Nephron (organoid): ENCODE data around the gene RAB43.
A peak's percentile ranks its signal among the peaks of the same experiment; 100 is the strongest.

ENCODE experiments used
- H3K27ac Mint-ChIP-seq, 3 experiments: 2 replicates each; pipeline ENCODE4 v1.8.0; 2020; ENCODE audit warnings: mixed read lengths in 3 of 3, mild to moderate bottlenecking in 2 of 3, moderate library complexity in 1 of 3
- H3K27me3 Mint-ChIP-seq: 2 replicates; pipeline ENCODE4 v1.8.0; 2021; ENCODE audit warnings: low read depth, mild to moderate bottlenecking, moderate library complexity, mixed read lengths
- H3K36me3 Mint-ChIP-seq: 2 replicates; pipeline ENCODE4 v1.8.0; 2020; ENCODE audit warnings: low read depth, mixed read lengths
- H3K4me1 Mint-ChIP-seq: 2 replicates; pipeline ENCODE4 v1.8.0; 2020; ENCODE audit warnings: mixed read lengths
- H3K4me3 Mint-ChIP-seq, 3 experiments: 2 replicates each; pipeline ENCODE4 v1.8.0; 2020; ENCODE audit warnings: mild to moderate bottlenecking in 3 of 3, mixed read lengths in 3 of 3, moderate library complexity in 2 of 3
- H3K9me3 Mint-ChIP-seq: 2 replicates; pipeline ENCODE4 v1.8.0; 2020; ENCODE audit warnings: mixed read lengths
- TF ChIP-seq, protein P1 (sequence below), 3 experiments: fragments of 200-600 bp; sonication (generic); IDR thresholded peaks; one replicate each; pipeline ENCODE4 v1.5.0; 2021; ENCODE audit warnings: antibody characterized with exemption in 3 of 3; ENCODE audit not compliant: unreplicated experiment in 3 of 3

Gene RAB43

DNA sequence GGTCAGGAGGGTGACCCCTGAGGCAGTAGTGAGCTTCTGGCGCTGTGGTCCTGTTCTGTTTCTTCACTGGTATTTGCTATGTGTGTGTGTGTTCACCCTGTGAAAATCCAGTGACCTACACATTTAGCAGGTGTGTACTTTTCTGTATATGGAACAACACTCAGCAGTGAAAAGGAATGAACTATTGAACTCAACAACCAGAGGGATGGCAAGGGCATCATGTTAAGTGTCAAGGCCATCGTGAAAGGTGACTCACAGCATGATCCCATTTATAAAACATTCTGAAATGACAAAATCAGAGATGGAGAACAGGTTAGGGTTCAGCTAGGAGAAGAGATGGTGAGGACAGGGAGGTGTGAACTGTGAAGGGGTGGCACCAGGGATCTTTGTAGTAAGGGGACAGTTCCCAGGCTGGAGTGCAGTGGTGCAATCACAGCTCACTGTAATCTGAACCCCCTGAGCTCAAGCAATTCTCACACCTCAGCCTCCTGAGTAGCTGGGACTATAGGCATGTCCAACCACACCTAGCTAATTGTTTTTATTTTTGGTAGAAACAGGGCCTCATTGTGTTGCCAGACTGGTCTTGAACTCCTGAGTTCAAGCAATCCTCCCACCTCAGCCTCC lies 10.0 kb upstream of the RAB43 start:
- Mint-ChIP-seq H3K4me3 (no peak overlapping the region), H3K27me3 (no peaks in the 10 kb centered on the region), H3K36me3 (peaks cover 48% of the 10 kb centered on the region), H3K9me3 (no peaks in the 10 kb centered on the region), H3K4me1 (no peaks in the 10 kb centered on the region), H3K27ac (no peak overlapping the region)
- TF ChIP-seq, protein P1, sequence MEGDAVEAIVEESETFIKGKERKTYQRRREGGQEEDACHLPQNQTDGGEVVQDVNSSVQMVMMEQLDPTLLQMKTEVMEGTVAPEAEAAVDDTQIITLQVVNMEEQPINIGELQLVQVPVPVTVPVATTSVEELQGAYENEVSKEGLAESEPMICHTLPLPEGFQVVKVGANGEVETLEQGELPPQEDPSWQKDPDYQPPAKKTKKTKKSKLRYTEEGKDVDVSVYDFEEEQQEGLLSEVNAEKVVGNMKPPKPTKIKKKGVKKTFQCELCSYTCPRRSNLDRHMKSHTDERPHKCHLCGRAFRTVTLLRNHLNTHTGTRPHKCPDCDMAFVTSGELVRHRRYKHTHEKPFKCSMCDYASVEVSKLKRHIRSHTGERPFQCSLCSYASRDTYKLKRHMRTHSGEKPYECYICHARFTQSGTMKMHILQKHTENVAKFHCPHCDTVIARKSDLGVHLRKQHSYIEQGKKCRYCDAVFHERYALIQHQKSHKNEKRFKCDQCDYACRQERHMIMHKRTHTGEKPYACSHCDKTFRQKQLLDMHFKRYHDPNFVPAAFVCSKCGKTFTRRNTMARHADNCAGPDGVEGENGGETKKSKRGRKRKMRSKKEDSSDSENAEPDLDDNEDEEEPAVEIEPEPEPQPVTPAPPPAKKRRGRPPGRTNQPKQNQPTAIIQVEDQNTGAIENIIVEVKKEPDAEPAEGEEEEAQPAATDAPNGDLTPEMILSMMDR (IDR thresholded peaks at IDR 0.05; ENCODE audit: unreplicated experiment in 3 of 3), result no peak

DNA sequence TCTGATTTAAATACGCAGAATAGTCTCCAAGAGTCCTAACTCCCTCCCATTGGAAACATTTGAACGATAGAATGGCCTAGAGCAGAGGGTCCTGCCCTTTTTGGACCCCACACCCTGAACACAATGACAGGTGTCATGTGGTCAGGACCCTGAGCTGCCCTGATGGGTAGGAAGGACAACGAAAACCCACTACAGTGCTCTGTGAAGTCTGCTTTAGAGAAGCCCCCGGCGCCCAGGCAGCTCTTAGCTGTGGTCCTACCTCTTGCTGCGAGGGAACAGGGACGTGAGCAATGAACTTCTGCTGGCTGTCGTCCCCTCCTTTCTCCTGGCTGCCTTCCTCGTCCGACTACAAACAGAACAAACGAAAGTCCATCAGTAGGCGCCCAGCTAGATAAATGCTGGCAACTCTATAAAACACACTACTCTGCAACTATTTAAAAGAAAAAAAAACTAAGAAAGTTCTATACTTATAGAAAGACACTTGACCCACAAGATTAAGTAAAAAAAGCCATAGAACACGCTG lies 8.7 kb upstream of the RAB43 start:
- Mint-ChIP-seq H3K27ac (no peak overlapping the region), H3K4me3 (no peak overlapping the region), H3K4me1 (no peaks in the 10 kb centered on the region), H3K36me3 (peaks cover 48% of the 10 kb centered on the region), H3K9me3 (no peaks in the 10 kb centered on the region), H3K27me3 (no peaks in the 10 kb centered on the region)
- TF ChIP-seq, protein P1 (IDR thresholded peaks at IDR 0.05; ENCODE audit: unreplicated experiment in 3 of 3), result no peak

DNA sequence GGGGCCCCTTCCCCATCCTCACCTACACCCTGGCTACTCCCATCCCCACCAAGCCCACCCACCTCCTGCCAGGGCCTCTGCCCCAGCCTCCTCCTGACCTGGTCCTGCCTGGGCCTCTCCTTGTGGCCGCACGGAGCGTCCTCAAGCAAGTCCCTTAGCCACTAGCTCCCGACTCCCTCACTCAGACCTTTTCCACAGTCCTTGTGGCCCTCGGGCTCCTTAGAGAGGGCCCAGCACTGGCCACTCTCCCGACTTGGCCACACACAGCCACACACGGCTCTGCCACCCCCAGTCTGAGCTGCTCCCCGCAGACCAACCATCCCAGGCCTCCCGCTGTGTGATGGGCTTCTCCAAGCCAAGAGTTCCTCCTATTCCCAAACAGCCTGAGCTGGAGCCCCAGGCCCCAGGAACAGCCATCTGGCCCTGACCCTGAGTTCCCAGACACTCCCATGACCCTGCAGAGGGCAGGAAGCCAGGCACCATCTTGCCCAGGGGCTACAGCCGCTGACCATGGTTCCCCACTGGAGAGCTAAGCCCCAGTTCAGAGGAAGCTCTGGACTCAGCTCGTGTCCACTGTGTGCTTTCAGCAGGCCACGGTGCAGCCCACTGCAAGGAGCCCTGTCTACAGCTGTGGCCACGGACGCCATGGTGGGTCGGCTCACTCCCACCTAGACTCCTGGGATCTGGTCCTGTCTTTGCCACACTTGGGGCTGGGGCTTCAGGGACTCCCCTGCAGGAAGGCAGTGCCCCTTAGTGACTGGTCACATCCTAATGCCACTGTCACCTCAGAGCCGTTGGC lies 7.0 kb upstream of the RAB43 start:
- Mint-ChIP-seq H3K4me1 (no peaks in the 10 kb centered on the region), H3K27me3 (no peaks in the 10 kb centered on the region), H3K9me3 (no peaks in the 10 kb centered on the region), H3K36me3 (peaks cover 37% of the 10 kb centered on the region), H3K4me3 (no peak overlapping the region), H3K27ac (no peak overlapping the region)
- TF ChIP-seq, protein P1 (IDR thresholded peaks at IDR 0.05; ENCODE audit: unreplicated experiment in 3 of 3), result no peak

DNA sequence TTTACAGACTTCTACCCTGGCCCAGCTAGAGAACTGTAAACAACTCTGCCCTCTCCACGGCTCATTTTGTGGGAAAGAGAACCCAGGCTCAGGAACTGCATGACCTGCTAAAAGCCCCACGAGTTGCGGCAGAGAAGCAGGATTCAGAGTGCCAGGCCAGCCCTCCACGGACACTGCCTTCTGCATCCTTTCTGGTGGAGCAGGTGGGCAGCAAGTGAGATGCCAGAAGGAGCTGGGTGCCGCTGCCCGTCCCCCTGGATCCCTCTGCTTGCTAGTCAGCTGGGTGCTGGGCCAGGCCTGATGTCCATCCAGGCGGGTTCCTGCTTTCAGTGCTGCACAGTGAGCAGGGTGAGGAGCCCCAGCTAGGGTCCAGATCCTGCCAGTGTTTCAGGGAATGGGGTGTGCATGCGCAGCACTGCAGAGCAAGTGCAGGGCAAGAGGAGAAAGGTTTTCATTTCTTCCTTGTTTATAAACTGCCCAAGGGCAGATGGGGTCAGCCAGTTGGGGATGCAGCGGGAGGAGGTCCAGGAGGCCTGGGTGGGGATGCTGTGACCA lies 5.2 kb upstream of the RAB43 start:
- H3K4me3 Mint-ChIP-seq, result no peak overlapping the region
- H3K27ac Mint-ChIP-seq, result no peak overlapping the region
- H3K27me3 Mint-ChIP-seq, result no peaks in the 10 kb centered on the region
- H3K4me1 Mint-ChIP-seq, result no peaks in the 10 kb centered on the region
- TF ChIP-seq, protein P1 (IDR thresholded peaks at IDR 0.05; ENCODE audit: unreplicated experiment in 3 of 3), result no peak
- H3K36me3 Mint-ChIP-seq, result peaks cover 22% of the 10 kb centered on the region
- no peaks in the 10 kb centered on the region for H3K9me3 Mint-ChIP-seq

DNA sequence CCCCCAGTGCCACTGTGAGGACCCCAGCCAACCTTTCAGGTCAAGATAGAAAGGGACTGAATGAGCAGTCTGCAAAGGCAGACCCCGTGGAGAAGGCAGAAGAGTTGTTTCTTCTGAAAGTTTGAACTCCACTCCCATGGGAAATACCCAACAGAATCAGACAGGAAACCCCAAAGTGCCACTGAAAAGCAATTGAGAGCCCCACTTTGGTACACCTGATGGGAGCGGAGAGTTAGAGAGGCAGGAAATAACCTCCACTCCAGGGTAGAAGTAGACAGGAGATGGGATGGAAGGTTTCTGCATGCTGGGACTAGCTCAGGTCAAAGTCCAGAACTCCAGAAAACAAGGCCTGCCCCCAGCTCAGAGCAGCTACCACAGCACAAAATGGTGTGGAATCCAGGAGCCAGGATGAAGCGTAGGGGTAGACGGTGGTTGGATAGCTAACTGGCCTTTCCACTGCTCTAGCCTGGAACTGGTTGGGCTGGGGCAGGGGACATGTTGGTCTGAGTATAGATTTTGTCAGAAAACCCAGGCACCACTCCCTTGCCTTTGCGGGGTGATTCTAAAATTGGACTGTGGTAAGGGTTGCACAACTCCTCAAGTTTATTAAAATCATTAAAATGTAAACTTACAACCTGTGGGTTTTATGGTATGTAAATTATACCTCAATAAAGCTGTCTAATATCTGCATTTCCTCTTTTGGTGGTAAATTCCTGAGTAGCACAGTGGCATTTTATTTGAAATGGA lies 1.9 kb upstream of the RAB43 start:
- Mint-ChIP-seq H3K4me3 (peak overlapping the region; percentile 84 to 85 (median 85)), H3K36me3 (no peaks in the 10 kb centered on the region), H3K4me1 (peaks cover 18% of the 10 kb centered on the region), H3K9me3 (no peaks in the 10 kb centered on the region), H3K27ac (peak overlapping the region; percentile 85 to 94 (median 90)), H3K27me3 (no peaks in the 10 kb centered on the region)
- TF ChIP-seq, protein P1 (IDR thresholded peaks at IDR 0.05; ENCODE audit: unreplicated experiment in 3 of 3), result no peak
